ENCODE data around the gene SPTB. TPM values are rescaled to one million over a fixed set of nuclear protein-coding genes. Genes with fewer than 3 reads are reported as not detected.
A peak's percentile ranks its signal among the peaks of the same experiment; 100 is the strongest.
"Not testable (repeated sequence)": the region's sequence is repeated elsewhere in the genome, so short reads cannot be mapped to it uniquely, and the experiment has no call there.

Gene SPTB
- total RNA-seq: under 0.01 TPM in 2 replicates

- peak in 1 of 2 donors; percentile 15 for DNase-seq (ENCODE audit: low read depth in 2 of 2)
These were observed at the start of gene SPTB for GRCh38 chr14:64879635-64880220. TSS of gene SPTB (minus strand) at chr14:64879907. CDS start at chr14:64823094, 56,813 bp downstream.

- no peak for DNase-seq (ENCODE audit: low read depth in 2 of 2)
These were observed 49.3 kb upstream of the SPTB start for GRCh38 chr14:64929014-64929359.

- no peak for DNase-seq (ENCODE audit: low read depth in 2 of 2)
These were observed 48.7 kb upstream of the SPTB start for GRCh38 chr14:64928239-64929013.

- no peak for DNase-seq (ENCODE audit: low read depth in 2 of 2)
These were observed 47.3 kb upstream of the SPTB start for GRCh38 chr14:64927031-64927430.

- DNase-seq (ENCODE audit: low read depth in 2 of 2): no peak
These were observed 46.8 kb upstream of the SPTB start for GRCh38 chr14:64926398-64926995.

- DNase-seq (ENCODE audit: low read depth in 2 of 2): no peak
These were observed 43.3 kb upstream of the SPTB start for GRCh38 chr14:64923015-64923414.

- DNase-seq (ENCODE audit: low read depth in 2 of 2): no peak
These were observed 40.8 kb upstream of the SPTB start for GRCh38 chr14:64920465-64920864.

- no peak for DNase-seq (ENCODE audit: low read depth in 2 of 2)
These were observed 39.9 kb upstream of the SPTB start for GRCh38 chr14:64919618-64920017.

- DNase-seq (ENCODE audit: low read depth in 2 of 2): no peak
These were observed 39.5 kb upstream of the SPTB start for GRCh38 chr14:64919215-64919614.

- no peak for DNase-seq (ENCODE audit: low read depth in 2 of 2)
These were observed 38.5 kb upstream of the SPTB start for GRCh38 chr14:64918216-64918615.

- no peak for DNase-seq (ENCODE audit: low read depth in 2 of 2)
These were observed 36.1 kb upstream of the SPTB start for GRCh38 chr14:64915797-64916196.

GRCh38 chr14:64915029-64915424 is 35.3 kb upstream of the SPTB start:
- DNase-seq (ENCODE audit: low read depth in 2 of 2): no peak

- DNase-seq (ENCODE audit: low read depth in 2 of 2): peak; percentile 97 to 98
These were observed 34.7 kb upstream of the SPTB start, which contains the start of gene CHURC1 for GRCh38 chr14:64914237-64915028. TSS of gene CHURC1 (plus strand) at chr14:64914455. CDS start at chr14:64914496, 41 bp downstream.

GRCh38 chr14:64913477-64913876 is 33.8 kb upstream of the SPTB start:
- DNase-seq (ENCODE audit: low read depth in 2 of 2): not testable (repeated sequence)

GRCh38 chr14:64912261-64912660 is 32.6 kb upstream of the SPTB start:
- no peak for DNase-seq (ENCODE audit: low read depth in 2 of 2)

GRCh38 chr14:64910847-64911495 is 31.3 kb upstream of the SPTB start:
- DNase-seq (ENCODE audit: low read depth in 2 of 2): peak; percentile 57 to 60

- DNase-seq (ENCODE audit: low read depth in 2 of 2): peak in 1 of 2 donors; percentile 5
These were observed 26.3 kb upstream of the SPTB start for GRCh38 chr14:64906022-64906421.

GRCh38 chr14:64899958-64900357 is 20.3 kb upstream of the SPTB start:
- DNase-seq (ENCODE audit: low read depth in 2 of 2): no peak

- peak; percentile 74 to 84 for DNase-seq (ENCODE audit: low read depth in 2 of 2)
These were observed 12.2 kb upstream of the SPTB start for GRCh38 chr14:64891839-64892375.

GRCh38 chr14:64891173-64891838 is 11.6 kb upstream of the SPTB start:
- DNase-seq (ENCODE audit: low read depth in 2 of 2): no peak

GRCh38 chr14:64889352-64889751 is 9.6 kb upstream of the SPTB start:
- no peak for DNase-seq (ENCODE audit: low read depth in 2 of 2)

Data from lung microvascular endothelial cell (primary cell).